Skeletal muscle cell (primary cell): ENCODE measurements around the gene SCPEP1.
"Not testable (repeated sequence)": the region's sequence is repeated elsewhere in the genome, so short reads cannot be mapped to it uniquely, and the experiment has no call there.

Experiments used
- DNase-seq: peaks from one replicate; pipeline ENCODE4 v3.0.0-alpha.2; 2010; ENCODE audit warnings: low read depth
- H3K4me3 ChIP-seq: 2 replicates; pipeline ENCODE4 v1.5.1; 2011; ENCODE audit warnings: low read depth, mild to moderate bottlenecking, control low read depth, low read length, moderate library complexity

Gene SCPEP1

GRCh38 chr17:56977673-56978395 lies at the start of gene SCPEP1:
Gene SCPEP1 (plus strand): TSS chr17:56978131. CDS start chr17:56978160, 29 bp downstream.
- peak within 1 kb of the TSS; percentile 65 for H3K4me3 ChIP-seq
- peak; percentile 35 for DNase-seq

GRCh38 chr17:56928586-56928985 lies 49.3 kb upstream of the SCPEP1 start:
- DNase-seq: no peak
- H3K4me3 ChIP-seq: no peak overlapping the region

GRCh38 chr17:56929362-56929969 lies 48.5 kb upstream of the SCPEP1 start:
- no peak overlapping the region for H3K4me3 ChIP-seq
- DNase-seq: no peak

GRCh38 chr17:56930739-56931337 lies 47.1 kb upstream of the SCPEP1 start:
- DNase-seq: no peak

GRCh38 chr17:56933151-56933745 lies 44.7 kb upstream of the SCPEP1 start:
- no peak overlapping the region for H3K4me3 ChIP-seq
- DNase-seq: no peak

More at GRCh38 chr17:56930739-56931337, 47.1 kb upstream of the SCPEP1 start:
- no peak overlapping the region for H3K4me3 ChIP-seq

- DNase-seq: no peak
These were observed 44.1 kb upstream of the SCPEP1 start for GRCh38 chr17:56933868-56934267.

GRCh38 chr17:56934280-56934679 lies 43.7 kb upstream of the SCPEP1 start:
- no peak for DNase-seq
- H3K4me3 ChIP-seq: no peak overlapping the region

More at GRCh38 chr17:56933868-56934267, 44.1 kb upstream of the SCPEP1 start:
- H3K4me3 ChIP-seq: no peak overlapping the region

GRCh38 chr17:56935461-56935860 lies 42.5 kb upstream of the SCPEP1 start:
- H3K4me3 ChIP-seq: no peak overlapping the region

GRCh38 chr17:56936697-56937322 lies 41.1 kb upstream of the SCPEP1 start:
- no peak overlapping the region for H3K4me3 ChIP-seq
- no peak for DNase-seq

More at GRCh38 chr17:56935461-56935860, 42.5 kb upstream of the SCPEP1 start:
- no peak for DNase-seq

GRCh38 chr17:56937687-56938086 lies 40.2 kb upstream of the SCPEP1 start:
- no peak for DNase-seq
- H3K4me3 ChIP-seq: no peak overlapping the region

GRCh38 chr17:56938206-56938605 lies 39.7 kb upstream of the SCPEP1 start:
- DNase-seq, H3K4me3 ChIP-seq: not testable (repeated sequence)

GRCh38 chr17:56939869-56940484 lies 38.0 kb upstream of the SCPEP1 start:
- H3K4me3 ChIP-seq: no peak overlapping the region
- no peak for DNase-seq

- H3K4me3 ChIP-seq: no peak overlapping the region
- no peak for DNase-seq
These were observed 34.3 kb upstream of the SCPEP1 start for GRCh38 chr17:56943505-56944125.

- DNase-seq: no peak
- no peak overlapping the region for H3K4me3 ChIP-seq
These were observed 31.9 kb upstream of the SCPEP1 start for GRCh38 chr17:56945938-56946505.

- no peak overlapping the region for H3K4me3 ChIP-seq
- DNase-seq: no peak
These were observed 30.2 kb upstream of the SCPEP1 start for GRCh38 chr17:56947741-56948140.

GRCh38 chr17:56948491-56948890 lies 29.4 kb upstream of the SCPEP1 start:
- no peak overlapping the region for H3K4me3 ChIP-seq
- DNase-seq: no peak

- H3K4me3 ChIP-seq: no peak overlapping the region
These were observed 28.3 kb upstream of the SCPEP1 start for GRCh38 chr17:56949595-56949994.

GRCh38 chr17:56956992-56957391 lies 20.9 kb upstream of the SCPEP1 start:
- DNase-seq: no peak
- H3K4me3 ChIP-seq: no peak overlapping the region

More at GRCh38 chr17:56949595-56949994, 28.3 kb upstream of the SCPEP1 start:
- DNase-seq: no peak
